Measurements from ENCODE around the gene ZNF829. TPM values are rescaled to one million over a fixed set of nuclear protein-coding genes. Genes with fewer than 3 reads are reported as not detected.

The ZNF829 gene
- total RNA-seq, 2 donors from 2014 or later: 0.66 to 1.6 TPM

DNA sequence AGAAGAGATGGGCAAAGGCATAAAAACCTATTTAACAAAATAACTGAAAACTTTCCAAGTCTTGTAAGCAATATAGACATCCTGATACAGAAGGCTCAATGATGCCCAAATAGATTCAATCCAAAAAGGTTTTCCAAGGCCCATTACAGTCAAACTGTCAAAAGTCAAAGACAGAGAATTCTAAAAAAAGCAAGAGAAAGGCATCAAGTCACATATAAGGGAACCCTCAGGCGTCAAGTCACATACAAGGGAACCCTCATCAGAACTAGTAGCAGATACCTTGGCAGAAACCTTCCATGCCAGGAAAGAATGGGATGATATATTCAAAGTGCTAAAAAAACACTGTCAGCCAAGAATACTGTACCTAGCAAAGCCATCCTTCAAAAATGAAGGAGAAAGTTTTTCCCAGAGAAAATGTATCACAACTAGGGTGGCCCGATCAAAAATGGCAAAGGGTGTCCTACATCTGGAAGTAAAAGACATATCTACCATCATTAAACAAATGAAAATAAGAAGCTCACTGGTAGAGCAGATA, 21.2 kb downstream of the ZNF829 start:
- peaks cover 0 to 81% (median 8%) of the 10 kb centered on the region in 3 donors for H3K9me3 ChIP-seq
- peaks cover 11 to 25% of the 10 kb centered on the region in 2 donors for H3K36me3 ChIP-seq (replicated peaks in 1 of 2; ENCODE audit: insufficient read depth in 1 of 2, low read depth in 2 of 2)
- WGBS, 2 donors: 89 to 97% methylated on average over 2 of the region's 2 CpGs
- no peaks in the 10 kb centered on the region for H3K27me3 ChIP-seq
- no peak for ATAC-seq
- no peak for TF ChIP-seq POLR2A (IDR thresholded peaks at IDR 0.05)
- TF ChIP-seq, protein P1, sequence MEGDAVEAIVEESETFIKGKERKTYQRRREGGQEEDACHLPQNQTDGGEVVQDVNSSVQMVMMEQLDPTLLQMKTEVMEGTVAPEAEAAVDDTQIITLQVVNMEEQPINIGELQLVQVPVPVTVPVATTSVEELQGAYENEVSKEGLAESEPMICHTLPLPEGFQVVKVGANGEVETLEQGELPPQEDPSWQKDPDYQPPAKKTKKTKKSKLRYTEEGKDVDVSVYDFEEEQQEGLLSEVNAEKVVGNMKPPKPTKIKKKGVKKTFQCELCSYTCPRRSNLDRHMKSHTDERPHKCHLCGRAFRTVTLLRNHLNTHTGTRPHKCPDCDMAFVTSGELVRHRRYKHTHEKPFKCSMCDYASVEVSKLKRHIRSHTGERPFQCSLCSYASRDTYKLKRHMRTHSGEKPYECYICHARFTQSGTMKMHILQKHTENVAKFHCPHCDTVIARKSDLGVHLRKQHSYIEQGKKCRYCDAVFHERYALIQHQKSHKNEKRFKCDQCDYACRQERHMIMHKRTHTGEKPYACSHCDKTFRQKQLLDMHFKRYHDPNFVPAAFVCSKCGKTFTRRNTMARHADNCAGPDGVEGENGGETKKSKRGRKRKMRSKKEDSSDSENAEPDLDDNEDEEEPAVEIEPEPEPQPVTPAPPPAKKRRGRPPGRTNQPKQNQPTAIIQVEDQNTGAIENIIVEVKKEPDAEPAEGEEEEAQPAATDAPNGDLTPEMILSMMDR (IDR thresholded peaks at IDR 0.05): no peak
- H3K27ac ChIP-seq: no peak overlapping the region
- H3K4me3 ChIP-seq: no peak overlapping the region
- intact Hi-C loops (cut with DNase I): no loop called here
- no peaks in the 10 kb centered on the region for H3K4me1 ChIP-seq
- DNase-seq: no peak

DNA sequence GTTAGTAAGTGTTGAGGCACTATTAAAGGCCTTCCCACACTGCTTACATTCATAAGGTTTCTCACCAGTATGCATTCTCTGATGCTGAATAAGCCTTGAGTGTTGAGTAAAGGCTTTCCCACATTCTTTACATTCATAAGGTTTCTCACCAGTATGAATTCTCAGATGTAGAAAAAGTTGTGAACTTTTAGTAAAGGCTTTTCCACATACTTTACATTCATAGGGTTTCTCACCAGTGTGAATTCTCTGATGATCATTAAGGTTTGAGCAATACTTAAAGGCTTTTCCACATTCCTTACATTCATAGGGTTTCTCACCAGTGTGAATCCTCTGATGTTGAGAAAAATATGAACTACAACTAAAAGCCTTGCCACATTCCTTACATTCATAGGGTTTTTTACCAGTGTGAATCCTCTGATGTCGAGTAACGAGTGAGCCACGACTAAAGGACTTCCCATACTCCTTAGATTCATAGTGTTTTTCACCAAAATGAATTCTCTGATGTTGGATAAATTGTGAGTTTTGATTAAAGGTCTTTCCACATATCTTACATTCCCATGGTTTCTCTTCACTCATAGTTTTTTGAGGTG, 24.2 kb downstream of the ZNF829 start:
- TF ChIP-seq, protein P1 (IDR thresholded peaks at IDR 0.05): no peak
- no peak for TF ChIP-seq POLR2A (IDR thresholded peaks at IDR 0.05)
- H3K36me3 ChIP-seq (replicated peaks in 1 of 2; ENCODE audit: insufficient read depth in 1 of 2, low read depth in 2 of 2): peaks cover 9 to 25% of the 10 kb centered on the region in 2 donors
- H3K27ac ChIP-seq: no peak overlapping the region
- DNase-seq (no peak), ATAC-seq (no peak)
- H3K4me3 ChIP-seq: no peak overlapping the region
- WGBS, 2 donors: 95 to 98% methylated on average over 3 of the region's 3 CpGs
- H3K27me3 ChIP-seq: no peaks in the 10 kb centered on the region
- intact Hi-C loops (cut with DNase I): no loop called here
- no peaks in the 10 kb centered on the region for H3K4me1 ChIP-seq
- H3K9me3 ChIP-seq: peaks cover 0 to 75% (median 8%) of the 10 kb centered on the region in 3 donors

DNA sequence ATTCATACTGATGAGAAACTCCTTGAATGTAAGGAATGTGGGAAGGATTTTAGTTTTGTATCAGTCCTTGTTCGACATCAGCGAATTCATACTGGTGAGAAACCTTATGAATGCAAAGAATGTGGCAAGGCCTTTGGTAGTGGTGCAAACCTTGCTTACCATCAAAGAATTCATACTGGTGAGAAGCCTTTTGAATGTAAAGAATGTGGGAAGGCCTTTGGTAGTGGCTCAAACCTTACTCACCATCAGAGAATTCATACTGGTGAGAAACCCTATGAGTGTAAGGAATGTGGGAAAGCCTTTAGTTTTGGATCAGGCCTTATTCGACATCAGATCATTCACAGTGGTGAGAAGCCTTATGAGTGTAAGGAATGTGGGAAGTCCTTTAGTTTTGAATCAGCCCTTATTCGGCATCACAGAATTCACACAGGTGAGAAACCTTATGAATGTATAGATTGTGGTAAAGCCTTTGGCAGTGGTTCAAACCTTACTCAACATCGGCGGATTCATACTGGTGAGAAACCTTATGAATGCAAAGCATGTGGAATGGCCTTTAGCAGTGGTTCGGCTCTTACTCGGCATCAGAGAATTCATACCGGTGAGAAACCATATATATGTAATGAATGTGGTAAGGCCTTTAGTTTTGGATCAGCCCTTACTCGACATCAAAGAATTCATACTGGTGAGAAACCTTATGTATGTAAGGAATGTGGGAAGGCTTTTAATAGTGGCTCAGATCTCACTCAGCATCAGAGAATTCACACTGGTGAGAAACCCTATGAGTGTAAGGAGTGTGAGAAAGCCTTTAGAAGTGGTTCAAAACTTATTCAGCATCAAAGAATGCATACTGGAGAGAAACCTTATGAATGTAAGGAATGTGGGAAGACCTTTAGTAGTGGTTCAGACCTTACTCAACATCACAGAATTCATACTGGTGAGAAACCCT, 38.8 kb downstream of the ZNF829 start:
- Histone ChIP-seq H3K27ac (no peak overlapping the region), H3K36me3 (replicated peaks in 1 of 2; ENCODE audit: insufficient read depth in 1 of 2, low read depth in 2 of 2) (peaks cover 16 to 25% of the 10 kb centered on the region in 2 donors), H3K4me3 (no peak overlapping the region), H3K9me3 (peaks cover 0 to 61% (median 16%) of the 10 kb centered on the region in 3 donors), H3K27me3 (no peaks in the 10 kb centered on the region), H3K4me1 (no peaks in the 10 kb centered on the region)
- ATAC-seq (no peak), DNase-seq (no peak)
- 95 to 97% methylated on average over 10 of the region's 10 CpGs for WGBS, 2 donors
- TF ChIP-seq, protein P1 (IDR thresholded peaks at IDR 0.05): no peak
- no peak for TF ChIP-seq POLR2A (IDR thresholded peaks at IDR 0.05)
- intact Hi-C loops (cut with DNase I): no loop called here

DNA sequence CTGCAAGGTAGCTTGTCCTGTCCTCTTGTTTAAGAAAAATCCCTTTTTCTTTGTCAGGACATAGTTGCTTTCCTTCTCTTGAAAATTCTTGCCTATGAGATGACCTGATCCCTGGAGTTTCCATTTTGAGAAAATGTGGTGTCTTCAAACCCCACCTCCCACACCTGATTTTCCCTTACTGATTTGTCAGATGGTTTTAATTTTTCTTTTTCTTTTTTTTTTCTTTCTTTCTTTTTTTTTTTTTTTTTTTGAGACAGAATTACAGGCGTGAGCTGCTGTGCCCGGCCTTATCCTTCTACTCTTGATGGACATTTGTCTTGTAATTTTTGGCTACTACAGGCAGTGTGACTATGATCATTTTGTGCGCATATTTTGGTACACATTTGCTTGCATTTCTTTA, 64.2 kb downstream of the ZNF829 start:
- no peaks in the 10 kb centered on the region for H3K36me3 ChIP-seq (replicated peaks in 1 of 2; ENCODE audit: insufficient read depth in 1 of 2, low read depth in 2 of 2)
- no peaks in the 10 kb centered on the region for H3K27me3 ChIP-seq
- whole genome bisulfite sequencing, 2 donors: 91 to 100% methylated on average over 3 of the region's 3 CpGs
- intact Hi-C loops (cut with DNase I): no loop called here
- H3K27ac ChIP-seq: no peak overlapping the region
- no peak overlapping the region for H3K4me3 ChIP-seq
- DNase-seq (no peak), ATAC-seq (no peak)
- H3K4me1 ChIP-seq: peaks cover 13% of the 10 kb centered on the region
- no peaks in the 10 kb centered on the region for H3K9me3 ChIP-seq
- no peak for TF ChIP-seq POLR2A (IDR thresholded peaks at IDR 0.05)
- TF ChIP-seq, protein P1 (IDR thresholded peaks at IDR 0.05): no peak
